Uterus (tissue), 4 donors: ENCODE measurements around the gene CDH4. TPM values are rescaled to one million over a fixed set of nuclear protein-coding genes. Genes with fewer than 3 reads are reported as not detected.

ENCODE experiments used
- DNase-seq, 2 donors: peaks; one replicate each; pipeline ENCODE4 v3.0.0-alpha.2; 2019 to 2020
- H3K27ac ChIP-seq, 2 donors: fragments of 200-600 bp; sonication (generic); 1 replicate in 1 of 2; 2 replicates in 1 of 2; pipeline ENCODE4 v1.5.1; 2016 to 2018
- H3K27me3 ChIP-seq, 2 donors: fragments of 200-600 bp; sonication (generic); one replicate each; pipeline ENCODE4 v1.5.1; 2018 to 2019; ENCODE audit warnings: control low read depth in 1 of 2
- H3K36me3 ChIP-seq, 2 donors: fragments of 200-600 bp; sonication (generic); one replicate each; pipeline ENCODE4 v1.5.1; 2019; ENCODE audit warnings: control low read depth in 1 of 2
- H3K4me1 ChIP-seq, 2 donors: fragments of 200-600 bp; sonication (generic); one replicate each; pipeline ENCODE4 v1.5.1; 2018 to 2019; ENCODE audit warnings: control low read depth in 1 of 2
- H3K4me3 ChIP-seq, 2 donors: fragments of 200-600 bp; sonication (generic); 1 replicate in 1 of 2; 2 replicates in 1 of 2; pipeline ENCODE4 v1.5.1; 2018 to 2019; ENCODE audit warnings: mild to moderate bottlenecking in 1 of 2
- H3K9me3 ChIP-seq, 2 donors: fragments of 200-600 bp; sonication (generic); one replicate each; pipeline ENCODE4 v1.5.1; 2019; ENCODE audit warnings: control low read depth in 1 of 2
- CTCF ChIP-seq, 4 experiments: fragments of 200-600 bp in 2 of 4; fragments of 450-650 bp in 2 of 4; sonication (generic) in 2 of 4; IDR thresholded peaks; one replicate each; pipeline ENCODE4 v1.5.1; 2016 to 2019; ENCODE audit warnings: antibody characterized with exemption in 4 of 4, mild to moderate bottlenecking in 2 of 4, moderate library complexity in 1 of 4
- POLR2A ChIP-seq, 2 donors: fragments of 450-650 bp; IDR thresholded peaks; one replicate each; pipeline ENCODE4 v1.6.1; 2016; ENCODE audit warnings: antibody characterized with exemption in 2 of 2, mild to moderate bottlenecking in 1 of 2, moderate library complexity in 1 of 2
- intact Hi-C: fragments of 100-400 bp; cut with DNase I; formaldehyde crosslinking; loops from one replicate; pipeline ENCODE4 v1.15.1; 2023; ENCODE audit warnings: low total_unique reads
- total RNA-seq, 4 donors: library from RNA; depleted of rRNA in 3 of 4; stranded (reverse); fragments of >200 nt in 3 of 4; gene quantifications; one replicate each; pipeline versions ENCODE4 v1.1.0 to v1.2.4, GENCODE V29; 2014 to 2023
- donor health status: DM: yes; HTN: yes; CAD: no.

CDH4 gene
- total RNA-seq, 4 donors from 2014 or later, result under 0.01 to 0.55 TPM; not detected in 2

- no peak overlapping the region for H3K27ac ChIP-seq
- H3K27me3 ChIP-seq, result no peaks in the 10 kb centered on the region
- intact Hi-C loops, result no loop called here
- TF ChIP-seq POLR2A (IDR thresholded peaks at IDR 0.05) (no peak), CTCF (IDR thresholded peaks at IDR 0.05) (no peak)
- H3K9me3 ChIP-seq, result no peaks in the 10 kb centered on the region
- no peak for DNase-seq
- H3K4me1 ChIP-seq, result no peaks in the 10 kb centered on the region
- no peak overlapping the region for H3K4me3 ChIP-seq
- no peaks in the 10 kb centered on the region for H3K36me3 ChIP-seq
Measured at GRCh38 chr20:61888101-61888865, 636.2 kb downstream of the CDH4 start.

- H3K4me3 ChIP-seq, result no peak overlapping the region
- H3K4me1 ChIP-seq, result no peaks in the 10 kb centered on the region
- H3K27me3 ChIP-seq, result no peaks in the 10 kb centered on the region
- no peaks in the 10 kb centered on the region for H3K9me3 ChIP-seq
- no peaks in the 10 kb centered on the region for H3K36me3 ChIP-seq
- intact Hi-C loops, result no loop called here
- no peak for TF ChIP-seq CTCF (IDR thresholded peaks at IDR 0.05)
- no peak for TF ChIP-seq POLR2A (IDR thresholded peaks at IDR 0.05)
- H3K27ac ChIP-seq, result no peak overlapping the region
- DNase-seq, result no peak
Measured at GRCh38 chr20:61889659-61890058, 637.6 kb downstream of the CDH4 start.

- no peaks in the 10 kb centered on the region for H3K27me3 ChIP-seq
- no peaks in the 10 kb centered on the region for H3K9me3 ChIP-seq
- H3K4me3 ChIP-seq, result no peak overlapping the region
- intact Hi-C loops, result no loop called here
- DNase-seq, result no peak
- no peaks in the 10 kb centered on the region for H3K4me1 ChIP-seq
- no peaks in the 10 kb centered on the region for H3K36me3 ChIP-seq
- TF ChIP-seq CTCF (IDR thresholded peaks at IDR 0.05), result no peak
- no peak for TF ChIP-seq POLR2A (IDR thresholded peaks at IDR 0.05)
- no peak overlapping the region for H3K27ac ChIP-seq
Measured at GRCh38 chr20:61890210-61890609, 638.1 kb downstream of the CDH4 start.

- intact Hi-C loops, result no loop called here
- no peak for TF ChIP-seq POLR2A (IDR thresholded peaks at IDR 0.05)
- no peak for TF ChIP-seq CTCF (IDR thresholded peaks at IDR 0.05)
- H3K27ac ChIP-seq, result no peak overlapping the region
- no peaks in the 10 kb centered on the region for H3K4me1 ChIP-seq
- no peak for DNase-seq
- no peak overlapping the region for H3K4me3 ChIP-seq
- no peaks in the 10 kb centered on the region for H3K27me3 ChIP-seq
- H3K36me3 ChIP-seq, result no peaks in the 10 kb centered on the region
- no peaks in the 10 kb centered on the region for H3K9me3 ChIP-seq
Measured at GRCh38 chr20:61891476-61891875, 639.4 kb downstream of the CDH4 start.

- H3K27me3 ChIP-seq, result no peaks in the 10 kb centered on the region
- no peak overlapping the region for H3K27ac ChIP-seq
- TF ChIP-seq POLR2A (IDR thresholded peaks at IDR 0.05), result no peak
- no peak for TF ChIP-seq CTCF (IDR thresholded peaks at IDR 0.05)
- H3K36me3 ChIP-seq, result no peaks in the 10 kb centered on the region
- no peak for DNase-seq
- intact Hi-C loops, result no loop called here
- H3K4me3 ChIP-seq, result no peak overlapping the region
- no peaks in the 10 kb centered on the region for H3K4me1 ChIP-seq
- H3K9me3 ChIP-seq, result no peaks in the 10 kb centered on the region
Measured at GRCh38 chr20:61891916-61892649, 640.0 kb downstream of the CDH4 start.
